Pancreas (tissue), 10 donors: ENCODE data around the gene TMEM165. TPM values are rescaled to one million over a fixed set of nuclear protein-coding genes. Genes with fewer than 3 reads are reported as not detected.

Experiments used
- ATAC-seq, 4 donors: fragments of 200-7000 bp; cut with Tn5 transposase; one replicate each; pipeline versions ENCODE4 v1.8.0 to v1.9.1; 2020; ENCODE audit warnings: mild to moderate bottlenecking in 4 of 4, moderate library complexity in 4 of 4
- DNase-seq, 6 donors: peaks; one replicate each; pipeline ENCODE4 v3.0.0-alpha.2; 2020
- FAIRE-seq: peaks from 2 replicates; lab custom pipeline; 2012; peaks lifted over from hg19 to GRCh38; lab: Jason Lieb, UNC
- H3K27ac ChIP-seq, 4 donors: fragments of 200-600 bp; sonication (generic); 1 replicate in 3 of 4; 2 replicates in 1 of 4; pipeline versions ENCODE4 v1.5.0 to v1.8.0; 2020
- H3K27me3 ChIP-seq, 4 donors: fragments of 200-600 bp; one replicate each; pipeline ENCODE4 v1.8.0; 2021
- H3K36me3 ChIP-seq, 3 donors: fragments of 200-600 bp; sonication (generic) in 1 of 3; one replicate each; pipeline versions ENCODE4 v1.5.0 to v1.8.0; 2020 to 2021
- H3K4me1 ChIP-seq, 3 donors: fragments of 200-600 bp; one replicate each; pipeline ENCODE4 v1.8.0; 2021
- H3K4me3 ChIP-seq, 4 donors: fragments of 200-600 bp; sonication (generic) in 2 of 4; one replicate each; pipeline versions ENCODE4 v1.5.0 to v1.8.0; 2020 to 2021
- H3K9me3 ChIP-seq, 4 donors: fragments of 200-600 bp; one replicate each; pipeline ENCODE4 v1.8.0; 2021
- WGBS, 2 donors: extraction: QIAGEN DNeasy Blood & Tissue Kit; methylation state at CpG; one replicate each; pipeline ENCODE4 v1.1.7; 2013; 5-methylcytosine and 5-hydroxymethylcytosine counted together
- intact Hi-C, 3 donors: fragments of 100-400 bp; cut with DNase I; formaldehyde crosslinking; loops; one replicate each; pipeline versions ENCODE4 v1.11.1 to v1.14.2; 2022
- polyA plus RNA-seq, 2 donors: library from polyadenylated mRNA; stranded (reverse); fragments of 200-250 nt; gene quantifications; one replicate each; pipeline ENCODE4 v1.2.3, GENCODE V29; 2013
- total RNA-seq, 6 donors: library from RNA; stranded (reverse); fragmentation: NEBNext Ultra II Directional in 4 of 6; extraction: Animal tissue kit (Norgen Biotek cat#: 25700) in 4 of 6; gene quantifications; one replicate each; pipeline versions ENCODE4 v1.2.1 to v1.2.4, GENCODE V29; 2021 to 2023
- TF ChIP-seq, protein P1 (sequence below), 4 donors: fragments of 200-600 bp; sonication (generic) in 3 of 4; IDR thresholded peaks; one replicate each; pipeline versions ENCODE4 v1.5.0 to v1.8.0; 2021; ENCODE audit warnings: antibody characterized with exemption in 4 of 4
- donor health status: healthy with polysubstance abuse.
- donor health status: DM: no; HTN: no; CAD: no; lungs with moderate emphysema.
- donor health status: DM: no; HTN: no; CAD: no.
- donor health status: control.
- donor health status: control.
- donor health status: Bipolar disorder and iron deficiency.
- donor health status: DM: yes; HTN: yes; CAD: no.
- donor health status: DM: no; HTN: no; CAD: no.
- donor health status: DM: no; HTN: no; CAD: no.
- donor health status: DM: yes; HTN: yes; CAD: no.

Gene TMEM165
- total and polyA plus RNA-seq, 8 donors = 24.3 to 61.6 (median 42.7) TPM

DNA sequence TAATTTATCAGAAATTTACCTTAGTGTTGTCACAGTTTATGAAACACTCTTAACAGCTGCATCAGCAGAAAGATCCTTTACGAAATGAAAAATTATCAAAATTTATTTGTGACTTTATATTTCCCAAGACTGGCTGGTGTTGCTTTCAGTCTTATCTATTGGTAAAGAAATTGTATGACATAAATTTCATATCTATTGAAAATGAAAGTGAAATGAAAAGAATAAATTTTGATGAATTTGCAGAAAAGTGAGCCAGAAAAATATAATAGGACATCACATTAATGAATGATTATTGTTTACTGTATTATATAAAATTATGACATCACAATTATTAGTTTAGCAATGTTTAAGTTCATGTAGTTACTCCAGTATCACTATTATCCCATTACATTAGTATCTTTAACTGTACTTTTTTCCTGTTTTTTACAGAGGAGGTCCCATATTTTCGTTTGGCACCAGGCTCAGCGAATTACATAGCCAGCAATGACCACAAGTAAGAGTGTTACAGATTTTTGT, 13.2 kb upstream of the TMEM165 start:
- no peaks in the 10 kb centered on the region for H3K27me3 ChIP-seq
- 80 to 88% methylated on average over 3 of the region's 3 CpGs for WGBS, 2 donors
- no peaks in the 10 kb centered on the region for H3K9me3 ChIP-seq
- no peak overlapping the region for H3K27ac ChIP-seq
- H3K36me3 ChIP-seq = no peaks in the 10 kb centered on the region
- no peak for ATAC-seq
- H3K4me3 ChIP-seq = no peak overlapping the region
- TF ChIP-seq, protein P1, sequence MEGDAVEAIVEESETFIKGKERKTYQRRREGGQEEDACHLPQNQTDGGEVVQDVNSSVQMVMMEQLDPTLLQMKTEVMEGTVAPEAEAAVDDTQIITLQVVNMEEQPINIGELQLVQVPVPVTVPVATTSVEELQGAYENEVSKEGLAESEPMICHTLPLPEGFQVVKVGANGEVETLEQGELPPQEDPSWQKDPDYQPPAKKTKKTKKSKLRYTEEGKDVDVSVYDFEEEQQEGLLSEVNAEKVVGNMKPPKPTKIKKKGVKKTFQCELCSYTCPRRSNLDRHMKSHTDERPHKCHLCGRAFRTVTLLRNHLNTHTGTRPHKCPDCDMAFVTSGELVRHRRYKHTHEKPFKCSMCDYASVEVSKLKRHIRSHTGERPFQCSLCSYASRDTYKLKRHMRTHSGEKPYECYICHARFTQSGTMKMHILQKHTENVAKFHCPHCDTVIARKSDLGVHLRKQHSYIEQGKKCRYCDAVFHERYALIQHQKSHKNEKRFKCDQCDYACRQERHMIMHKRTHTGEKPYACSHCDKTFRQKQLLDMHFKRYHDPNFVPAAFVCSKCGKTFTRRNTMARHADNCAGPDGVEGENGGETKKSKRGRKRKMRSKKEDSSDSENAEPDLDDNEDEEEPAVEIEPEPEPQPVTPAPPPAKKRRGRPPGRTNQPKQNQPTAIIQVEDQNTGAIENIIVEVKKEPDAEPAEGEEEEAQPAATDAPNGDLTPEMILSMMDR (IDR thresholded peaks at IDR 0.05) = no peak
- no peak for FAIRE-seq
- intact Hi-C loops = no loop called here
- no peak for DNase-seq
- H3K4me1 ChIP-seq = peaks cover 10 to 20% (median 16%) of the 10 kb centered on the region in 3 donors

DNA sequence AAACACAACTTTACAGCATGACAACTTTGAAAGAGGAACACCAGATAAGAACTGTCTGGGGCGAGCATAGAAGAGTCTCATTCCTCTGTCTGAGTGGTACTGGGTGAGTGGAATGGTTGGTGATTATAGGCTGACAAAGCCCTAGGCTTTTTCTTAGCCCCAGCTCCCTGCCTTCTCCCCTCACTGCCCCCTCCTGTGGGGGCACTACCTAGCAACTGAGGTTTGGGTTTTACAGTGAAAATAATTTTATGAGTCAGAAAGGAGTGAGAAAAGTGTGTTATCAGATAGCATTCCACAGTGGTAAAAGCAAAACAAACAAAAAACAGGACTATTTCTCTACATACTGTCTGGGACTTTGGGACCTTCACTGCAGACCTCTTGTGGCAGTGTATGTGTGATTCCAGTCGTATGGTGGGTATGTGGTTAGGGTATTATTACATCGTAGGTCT, 10.5 kb upstream of the TMEM165 start:
- 55 to 56% methylated on average over 3 of the region's 3 CpGs for WGBS, 2 donors
- H3K4me1 ChIP-seq = peaks cover 10 to 21% (median 16%) of the 10 kb centered on the region in 3 donors
- ATAC-seq (peak in 2 of 4 donors; percentile 9 to 22), FAIRE-seq (no peak), DNase-seq (no peak)
- TF ChIP-seq, protein P1 (IDR thresholded peaks at IDR 0.05) = no peak
- H3K4me3 ChIP-seq = no peak overlapping the region
- H3K27me3 ChIP-seq = no peaks in the 10 kb centered on the region
- H3K27ac ChIP-seq = peak overlapping the region in 2 of 4 donors; percentile 53 to 59
- no peaks in the 10 kb centered on the region for H3K36me3 ChIP-seq
- intact Hi-C loops = no loop called here
- no peaks in the 10 kb centered on the region for H3K9me3 ChIP-seq

- DNase-seq (no peak), FAIRE-seq (no peak), ATAC-seq (peak; percentile 69 to 80 (median 76))
- intact Hi-C loops = no loop called here
- Histone ChIP-seq H3K9me3 (no peaks in the 10 kb centered on the region), H3K27ac (peak overlapping the region in 2 of 4 donors; percentile 53 to 59), H3K4me1 (peaks cover 10 to 21% (median 16%) of the 10 kb centered on the region in 3 donors), H3K27me3 (no peaks in the 10 kb centered on the region), H3K4me3 (no peak overlapping the region), H3K36me3 (no peaks in the 10 kb centered on the region)
- TF ChIP-seq, protein P1 (IDR thresholded peaks at IDR 0.05) = no peak
Observed at GRCh38 chr4:55386073-55386472, 9.7 kb upstream of the TMEM165 start.

DNA sequence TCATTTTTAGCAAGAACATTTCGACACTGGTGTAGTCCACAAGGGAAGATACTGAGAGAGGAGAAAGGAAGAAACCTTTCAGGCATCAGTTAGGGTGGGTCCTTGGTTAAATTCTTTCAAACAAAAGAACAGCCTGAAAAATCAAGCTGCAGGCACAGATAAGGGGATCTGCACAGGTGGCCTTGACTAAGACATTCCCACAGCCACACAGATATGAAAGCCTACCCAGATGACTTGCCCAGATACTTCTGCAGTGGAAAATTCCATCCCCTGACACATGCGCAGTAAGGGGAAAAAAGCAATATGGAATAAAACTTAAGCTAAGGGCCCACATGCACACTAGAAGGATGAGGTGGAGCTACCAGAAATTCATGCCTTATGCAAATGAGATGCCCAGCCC, 8.9 kb upstream of the TMEM165 start:
- no peak overlapping the region for H3K4me3 ChIP-seq
- FAIRE-seq (no peak), ATAC-seq (peak; percentile 85 to 93 (median 86)), DNase-seq (peak in 4 of 6 donors; percentile 40 to 84 (median 56))
- H3K27me3 ChIP-seq = no peaks in the 10 kb centered on the region
- no peaks in the 10 kb centered on the region for H3K36me3 ChIP-seq
- intact Hi-C loops = no loop called here
- no peaks in the 10 kb centered on the region for H3K9me3 ChIP-seq
- peaks cover 10 to 21% (median 16%) of the 10 kb centered on the region in 3 donors for H3K4me1 ChIP-seq
- TF ChIP-seq, protein P1 (IDR thresholded peaks at IDR 0.05) = no peak
- peak overlapping the region in 2 of 4 donors; percentile 53 to 59 for H3K27ac ChIP-seq
- 36 to 41% methylated on average over 2 of the region's 2 CpGs for WGBS, 2 donors
